Kidney (tissue), 22 donors: Measurements from ENCODE around the gene C6orf141. TPM values are rescaled to one million over a fixed set of nuclear protein-coding genes. Genes with fewer than 3 reads are reported as not detected.
A peak's percentile ranks its signal among the peaks of the same experiment; 100 is the strongest.

Experiments
- DNase-seq, 5 donors: peaks; one replicate each; pipeline ENCODE4 v3.0.0-alpha.2; 2013 to 2020
- FAIRE-seq: peaks from 2 replicates; lab custom pipeline; 2012; peaks lifted over from hg19 to GRCh38; lab: Jason Lieb, UNC
- H3K27ac ChIP-seq, 2 donors: one replicate each; pipeline ENCODE4 v1.7.0; 2013; ENCODE audit warnings: low read depth in 2 of 2, low read length in 2 of 2, inconsistent platforms in 1 of 2
- H3K27me3 ChIP-seq: one replicate; pipeline ENCODE4 v1.7.1; 2013; ENCODE audit warnings: low read length, inconsistent platforms; ENCODE audit not compliant: control insufficient read depth, insufficient read depth
- H3K36me3 ChIP-seq, 3 donors: one replicate each; pipeline versions ENCODE4 v1.7.0 to v1.7.1; 2013; ENCODE audit warnings: low read length in 3 of 3, control low read depth in 1 of 3, inconsistent platforms in 1 of 3; ENCODE audit not compliant: insufficient read depth in 3 of 3, control insufficient read depth in 2 of 3
- H3K4me1 ChIP-seq, 3 donors: one replicate each; pipeline versions ENCODE4 v1.7.0 to v1.7.1; 2013; ENCODE audit warnings: low read length in 3 of 3, inconsistent platforms in 1 of 3, low read depth in 1 of 3; ENCODE audit not compliant: control insufficient read depth in 2 of 3, insufficient read depth in 2 of 3
- H3K4me3 ChIP-seq, 3 donors: one replicate each; pipeline versions ENCODE4 v1.7.0 to v1.8.1; 2013; ENCODE audit warnings: low read length in 3 of 3, control low read depth in 1 of 3, inconsistent platforms in 1 of 3
- H3K9ac ChIP-seq, 3 donors: one replicate each; pipeline versions ENCODE4 v1.7.0 to v1.7.1; 2013; ENCODE audit warnings: low read length in 3 of 3, control low read depth in 1 of 3, inconsistent platforms in 1 of 3
- H3K9me3 ChIP-seq, 3 donors: one replicate each; pipeline versions ENCODE4 v1.7.0 to v1.7.1; 2013; ENCODE audit warnings: low read length in 3 of 3, control low read depth in 1 of 3, inconsistent platforms in 1 of 3; ENCODE audit not compliant: control insufficient read depth in 2 of 3, insufficient read depth in 1 of 3
- CTCF ChIP-seq: IDR thresholded peaks from 3 replicates; pipeline ENCODE4 v1.5.1; 2012; ENCODE audit warnings: mild to moderate bottlenecking, moderate library complexity, borderline replicate concordance; ENCODE audit not compliant: insufficient read depth; ENCODE audit errors: extremely low read depth
- intact Hi-C: fragments of 100-400 bp; cut with DNase I; formaldehyde crosslinking; loops from one replicate; pipeline ENCODE4 v1.11.1; 2022
- long read RNA-seq, 10 donors: library from polyadenylated mRNA in 1 of 10; unstranded in 1 of 10; transcript quantifications; one replicate each; pipeline ENCODE4 v2.0.0 and lab custom pipeline, GENCODE V29; 2021 to 2026
- polyA plus RNA-seq: library from polyadenylated mRNA; stranded (reverse); fragments of 350-450 nt; fragmentation: Illumina TruSeq; extraction: RNeasy Lipid Tissue Mini Kit (QIAGEN cat#74804); gene quantifications from one replicate; pipeline ENCODE4 v1.2.3, GENCODE V29; 2014; ENCODE audit warnings: low read depth, low replicate concordance; ENCODE audit not compliant: insufficient read depth
- total RNA-seq: library from RNA; stranded (reverse); fragmentation: NEBNext Ultra II Directional; extraction: Animal tissue kit (Norgen Biotek cat#: 25700); gene quantifications from one replicate; pipeline ENCODE4 v1.2.1, GENCODE V29; 2021
- donor health status: control.
- donor health status: control.
- donor health status: control.
- donor health status: control.
- donor health status: control.
- donor health status: DM: yes; HTN: yes; CAD: no.
- donor health status: Normal renal cell carcinoma (clear cell type).

Gene C6orf141
- total RNA-seq (2.2 TPM), polyA plus RNA-seq (not detected)
- long read RNA-seq, donor 1: 0 reads
- long read RNA-seq, donor 2: 0 reads
- long read RNA-seq, donor 3: 0 reads
- long read RNA-seq, donor 4: 0 reads
- long read RNA-seq, donor 5: 0 reads
- long read RNA-seq, donor 6: 0 reads
- long read RNA-seq, donor 7: 0 reads
- long read RNA-seq, donor 8: 0 reads
- long read RNA-seq, donor 9: 0 reads
- long read RNA-seq, donor 10: 0 reads

GRCh38 chr6:49550492-49551077 lies at the start of gene C6orf141:
Gene C6orf141, plus strand, starts transcription at chr6:49550668. Its CDS starts 125 bp downstream, at chr6:49550793.
- H3K27ac ChIP-seq: no peak within 1 kb of the TSS
- no peak for TF ChIP-seq CTCF
- H3K4me3 ChIP-seq: peak within 1 kb of the TSS; percentile 33 to 60 (median 58)
- DNase-seq (peak; percentile 51 to 67 (median 62)), FAIRE-seq (no peak)
- no peak within 1 kb of the TSS for H3K9ac ChIP-seq
- H3K9me3 ChIP-seq: no peaks in the 10 kb centered on the region
- no peaks in the 10 kb centered on the region for H3K36me3 ChIP-seq
- peaks cover 12% of the 10 kb centered on the region for H3K27me3 ChIP-seq
- H3K4me1 ChIP-seq: peaks cover 0 to 13% (median 0%) of the 10 kb centered on the region in 3 donors
- intact Hi-C loops: no loop called here

- intact Hi-C loops: no loop called here
- no peaks in the 10 kb centered on the region for H3K9me3 ChIP-seq
- H3K4me3 ChIP-seq: no peak overlapping the region
- H3K4me1 ChIP-seq: no peaks in the 10 kb centered on the region
- H3K9ac ChIP-seq: no peak overlapping the region
- TF ChIP-seq CTCF: no peak
- H3K27me3 ChIP-seq: no peaks in the 10 kb centered on the region
- no peak overlapping the region for H3K27ac ChIP-seq
- no peak for FAIRE-seq
- no peak for DNase-seq
- H3K36me3 ChIP-seq: no peaks in the 10 kb centered on the region
Measured at GRCh38 chr6:49504666-49505065, 45.8 kb upstream of the C6orf141 start.

GRCh38 chr6:49506569-49507111 lies 43.8 kb upstream of the C6orf141 start:
- DNase-seq (peak in 1 of 5 donors; percentile 3), FAIRE-seq (no peak)
- no peaks in the 10 kb centered on the region for H3K9me3 ChIP-seq
- TF ChIP-seq CTCF: no peak
- no peak overlapping the region for H3K9ac ChIP-seq
- H3K4me1 ChIP-seq: no peaks in the 10 kb centered on the region
- no peak overlapping the region for H3K27ac ChIP-seq
- no peaks in the 10 kb centered on the region for H3K36me3 ChIP-seq
- intact Hi-C loops: no loop called here
- no peak overlapping the region for H3K4me3 ChIP-seq
- no peaks in the 10 kb centered on the region for H3K27me3 ChIP-seq
